Astrocyte of the spinal cord (primary cell): ENCODE data around the gene A3GALT2.

ENCODE experiments used
- DNase-seq: peaks from one replicate; pipeline ENCODE4 v3.0.0; 2011; ENCODE audit warnings: low read depth, low spot score
- H3K4me3 ChIP-seq: 2 replicates; pipeline ENCODE4 v1.5.1; 2011; ENCODE audit warnings: low read depth, mild to moderate bottlenecking, low read length, moderate library complexity
- in situ Hi-C: cut with HindIII; loops from 2 replicates; pipeline ENCODE4 v1.10.0; 2017; ENCODE audit warnings: low sequenced_read_pairs
- TF ChIP-seq, protein P1 (sequence below): IDR thresholded peaks from 2 replicates; pipeline ENCODE4 v1.5.1; 2012; ENCODE audit warnings: low read depth, mild to moderate bottlenecking, low read length, inconsistent platforms

A3GALT2 gene

DNA sequence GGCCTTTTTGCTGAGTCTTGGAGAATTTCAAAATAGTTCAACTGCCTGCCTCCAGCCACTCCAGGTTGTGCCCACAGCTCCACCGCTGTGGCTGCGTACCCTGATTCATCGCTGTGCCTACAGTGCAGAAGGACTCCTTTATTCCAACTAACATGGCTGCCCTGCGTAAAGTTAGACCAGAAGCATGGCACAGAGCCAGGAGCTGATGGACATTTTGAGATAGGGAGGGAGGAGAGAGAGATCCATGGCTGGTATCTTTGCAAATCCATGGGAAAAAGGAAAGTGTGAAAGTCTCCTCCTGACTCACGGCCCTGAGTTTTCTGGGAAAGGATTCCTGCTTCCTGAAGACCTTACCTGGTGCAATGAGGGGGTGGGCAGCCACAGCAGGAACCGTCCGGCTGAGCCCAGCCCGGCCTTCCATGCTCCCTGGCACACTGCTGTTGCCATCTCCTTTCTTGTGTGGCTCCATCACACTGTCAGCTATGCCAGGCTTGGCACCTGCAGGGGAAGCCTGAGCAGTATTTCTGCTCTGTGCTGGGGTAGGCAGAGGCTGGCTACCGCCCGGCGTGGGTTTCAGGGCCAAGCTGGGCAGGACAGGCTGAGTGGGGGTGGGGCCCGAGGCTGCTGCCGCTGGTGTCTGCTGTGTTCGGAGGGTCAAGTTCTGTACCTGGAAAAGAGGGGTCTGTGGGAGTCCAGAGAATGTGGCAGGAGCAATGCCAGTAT, 46.0 kb upstream of the A3GALT2 start:
- TF ChIP-seq, protein P1, sequence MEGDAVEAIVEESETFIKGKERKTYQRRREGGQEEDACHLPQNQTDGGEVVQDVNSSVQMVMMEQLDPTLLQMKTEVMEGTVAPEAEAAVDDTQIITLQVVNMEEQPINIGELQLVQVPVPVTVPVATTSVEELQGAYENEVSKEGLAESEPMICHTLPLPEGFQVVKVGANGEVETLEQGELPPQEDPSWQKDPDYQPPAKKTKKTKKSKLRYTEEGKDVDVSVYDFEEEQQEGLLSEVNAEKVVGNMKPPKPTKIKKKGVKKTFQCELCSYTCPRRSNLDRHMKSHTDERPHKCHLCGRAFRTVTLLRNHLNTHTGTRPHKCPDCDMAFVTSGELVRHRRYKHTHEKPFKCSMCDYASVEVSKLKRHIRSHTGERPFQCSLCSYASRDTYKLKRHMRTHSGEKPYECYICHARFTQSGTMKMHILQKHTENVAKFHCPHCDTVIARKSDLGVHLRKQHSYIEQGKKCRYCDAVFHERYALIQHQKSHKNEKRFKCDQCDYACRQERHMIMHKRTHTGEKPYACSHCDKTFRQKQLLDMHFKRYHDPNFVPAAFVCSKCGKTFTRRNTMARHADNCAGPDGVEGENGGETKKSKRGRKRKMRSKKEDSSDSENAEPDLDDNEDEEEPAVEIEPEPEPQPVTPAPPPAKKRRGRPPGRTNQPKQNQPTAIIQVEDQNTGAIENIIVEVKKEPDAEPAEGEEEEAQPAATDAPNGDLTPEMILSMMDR = no peak
- no peak overlapping the region for H3K4me3 ChIP-seq
- in situ Hi-C loops = no loop called here
- no peak for DNase-seq

DNA sequence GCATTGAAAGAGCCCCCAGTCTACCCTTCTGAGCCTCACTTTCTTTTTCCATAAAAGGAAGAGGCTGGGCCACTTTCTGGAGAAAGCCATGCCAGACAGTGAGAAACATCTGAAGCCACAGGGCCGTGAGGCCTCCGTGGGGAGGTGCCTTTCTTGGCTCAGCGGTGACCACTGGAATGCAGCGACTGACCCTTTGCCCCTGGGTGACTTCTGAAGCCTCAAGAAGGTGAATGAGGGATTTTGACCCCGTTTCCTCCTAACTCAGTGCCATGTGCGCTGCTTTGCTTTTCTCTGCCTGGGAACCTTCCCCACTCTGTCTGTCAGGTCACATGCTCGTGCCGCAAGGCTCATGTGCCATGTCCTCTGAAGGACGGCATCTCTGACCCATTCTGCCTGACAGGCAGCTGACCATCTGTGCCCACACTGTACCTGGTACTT, 44.7 kb upstream of the A3GALT2 start:
- H3K4me3 ChIP-seq = no peak overlapping the region
- peak; percentile 82 for DNase-seq
- TF ChIP-seq, protein P1 = no peak
- in situ Hi-C loops = no loop called here

DNA sequence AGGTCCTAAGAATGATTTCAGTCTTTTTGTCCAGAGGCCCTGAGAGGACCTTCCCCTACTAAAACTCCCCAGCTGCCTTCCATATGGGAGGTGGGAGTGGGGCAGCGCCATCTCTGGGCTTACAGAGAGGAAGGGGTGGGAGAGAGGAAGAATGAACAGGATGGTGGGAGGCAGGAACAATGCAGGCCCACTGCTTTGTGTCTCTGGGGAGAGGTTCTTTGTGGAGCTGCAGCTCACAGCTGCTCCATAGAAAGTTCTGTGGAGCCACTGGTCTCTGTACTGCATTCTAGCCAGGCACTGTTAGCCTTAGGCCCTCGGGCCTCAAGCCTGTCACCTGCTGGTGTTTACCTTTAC, 43.6 kb upstream of the A3GALT2 start:
- no peak overlapping the region for H3K4me3 ChIP-seq
- in situ Hi-C loops = no loop called here

DNA sequence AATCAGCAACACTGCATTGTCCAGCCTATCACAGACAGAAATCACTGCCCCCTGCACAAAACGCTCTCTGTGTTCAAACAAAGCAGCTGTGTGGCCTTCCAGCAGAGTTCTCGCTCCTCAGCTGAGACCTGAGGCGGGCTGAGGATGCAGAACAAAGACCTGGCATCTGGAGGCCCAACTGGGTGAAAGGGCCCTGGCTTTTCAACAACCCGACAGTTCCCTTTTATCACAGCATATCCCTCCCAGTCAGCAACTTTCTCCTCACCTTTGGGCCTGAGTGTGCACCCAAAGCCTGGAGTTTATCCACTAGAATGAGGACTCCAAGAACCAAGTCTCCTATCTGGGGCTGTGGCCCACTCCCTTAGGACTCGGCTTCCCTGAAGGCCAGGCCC, 42.6 kb upstream of the A3GALT2 start:
- H3K4me3 ChIP-seq = no peak overlapping the region
- DNase-seq = no peak
- in situ Hi-C loops = no loop called here
- TF ChIP-seq, protein P1 = no peak

More for the DNA sequence above, 43.6 kb upstream of the A3GALT2 start:
- DNase-seq = no peak
- TF ChIP-seq, protein P1 = no peak

DNA sequence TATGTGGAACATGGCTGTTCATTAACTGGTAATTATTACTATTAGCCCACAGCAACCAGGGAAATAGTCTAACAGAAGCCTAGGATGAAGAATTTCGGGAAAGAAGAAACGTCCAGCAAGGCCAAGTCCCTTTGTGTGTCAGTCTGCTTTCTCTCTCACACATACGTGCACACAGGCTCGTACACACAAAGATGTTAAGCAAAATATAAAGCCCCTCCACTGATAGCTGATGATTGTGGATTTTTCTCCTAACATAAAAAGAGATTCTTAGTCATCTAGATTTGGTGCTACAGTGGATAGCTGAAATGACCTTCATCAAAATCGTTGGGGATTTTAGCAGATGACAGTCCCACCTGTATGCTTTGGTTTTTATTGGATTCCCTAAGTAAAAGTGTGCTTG, 42.1 kb upstream of the A3GALT2 start:
- no peak for DNase-seq
- TF ChIP-seq, protein P1 = no peak
- in situ Hi-C loops = no loop called here
- no peak overlapping the region for H3K4me3 ChIP-seq

DNA sequence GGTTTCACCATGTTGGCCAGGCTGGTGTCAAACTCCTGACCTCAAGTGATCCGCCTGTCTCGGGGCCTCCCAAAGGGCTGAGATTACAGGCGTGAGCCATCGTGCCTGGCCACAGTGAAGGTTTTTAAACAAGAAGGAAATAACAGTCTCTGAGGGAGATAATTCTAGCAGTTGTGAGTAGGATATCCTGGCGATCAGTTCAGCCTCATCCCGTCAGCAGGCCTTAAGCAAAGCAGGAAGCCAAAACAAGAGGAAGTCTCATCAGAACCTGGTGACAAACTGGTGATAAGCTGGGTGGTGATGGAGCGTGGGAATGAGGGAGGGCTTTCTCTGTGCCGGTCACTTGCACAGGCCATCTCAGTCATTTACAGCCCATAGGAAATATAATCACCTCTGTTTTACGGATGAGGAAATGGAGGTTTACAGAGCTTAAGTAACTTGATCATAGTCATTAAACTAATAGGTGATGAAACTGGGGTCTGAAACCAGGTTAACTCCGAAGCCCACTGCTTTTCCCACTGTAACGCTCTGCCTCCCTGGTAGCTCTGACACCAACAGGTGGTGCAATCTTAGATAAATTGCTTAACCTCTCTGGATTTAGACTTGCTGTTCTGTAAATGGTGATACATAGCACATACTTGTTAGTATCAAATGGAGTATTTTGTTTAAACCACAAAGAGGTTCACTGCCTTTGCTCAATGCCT, 40.8 kb upstream of the A3GALT2 start:
- H3K4me3 ChIP-seq = no peak overlapping the region
- in situ Hi-C loops = no loop called here
- DNase-seq = no peak
- TF ChIP-seq, protein P1 = no peak
